B cell (primary cell): ENCODE measurements around the gene ZNF625.

ENCODE experiments used
- EZH2 ChIP-seq: IDR thresholded peaks from 2 replicates; pipeline ENCODE4 v1.6.1; 2012; ENCODE audit warnings: borderline replicate concordance, low read depth, mild to moderate bottlenecking, moderate library complexity, low read length; ENCODE audit not compliant: insufficient read depth, poor library complexity, severe bottlenecking
- TF ChIP-seq, protein P1 (sequence below): fragments of 200-600 bp; IDR thresholded peaks from one replicate; pipeline ENCODE4 v1.8.0; 2022; ENCODE audit warnings: antibody characterized with exemption, mild to moderate bottlenecking

DNA sequence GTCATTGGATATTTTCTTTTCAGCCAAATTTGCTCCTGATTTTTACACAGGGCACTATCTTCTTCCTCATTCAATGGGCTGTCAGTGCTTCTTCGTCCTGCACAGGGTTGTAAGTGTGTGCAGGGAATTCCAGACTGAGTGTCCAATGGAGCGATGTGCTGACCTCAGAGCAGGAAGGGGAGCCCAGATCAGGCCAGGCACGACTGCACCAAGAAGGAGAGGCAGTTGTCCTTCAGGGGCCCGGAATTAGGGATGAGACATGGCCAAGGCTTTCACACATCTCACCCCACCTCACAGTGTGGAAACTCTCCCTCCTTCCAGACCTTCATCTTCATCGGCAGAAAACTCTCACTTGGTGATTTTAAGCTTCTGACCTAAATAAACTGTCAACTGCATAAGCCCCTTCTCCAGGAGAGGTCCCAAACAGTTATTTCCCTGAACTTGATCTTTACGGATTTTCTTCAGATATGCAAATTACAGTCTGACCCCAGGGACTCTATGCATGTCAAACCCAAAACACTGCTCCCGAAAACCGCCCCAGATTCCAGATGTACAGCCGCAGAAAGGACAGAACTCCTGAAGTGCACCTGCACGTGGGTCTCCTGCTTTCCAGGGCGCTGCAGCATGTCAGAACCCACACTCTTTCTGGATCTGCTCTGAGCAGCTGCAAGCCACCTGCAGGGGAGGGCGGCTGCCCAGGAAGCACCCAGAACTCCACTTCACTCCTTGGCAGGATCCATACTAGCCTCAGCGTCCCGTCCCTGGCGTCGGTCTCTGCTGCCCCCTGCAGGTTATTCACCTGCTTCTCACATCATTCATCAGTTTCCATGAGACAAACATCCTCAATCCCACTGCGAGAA, 15.8 kb downstream of the ZNF625 start:
- TF ChIP-seq, protein P1, sequence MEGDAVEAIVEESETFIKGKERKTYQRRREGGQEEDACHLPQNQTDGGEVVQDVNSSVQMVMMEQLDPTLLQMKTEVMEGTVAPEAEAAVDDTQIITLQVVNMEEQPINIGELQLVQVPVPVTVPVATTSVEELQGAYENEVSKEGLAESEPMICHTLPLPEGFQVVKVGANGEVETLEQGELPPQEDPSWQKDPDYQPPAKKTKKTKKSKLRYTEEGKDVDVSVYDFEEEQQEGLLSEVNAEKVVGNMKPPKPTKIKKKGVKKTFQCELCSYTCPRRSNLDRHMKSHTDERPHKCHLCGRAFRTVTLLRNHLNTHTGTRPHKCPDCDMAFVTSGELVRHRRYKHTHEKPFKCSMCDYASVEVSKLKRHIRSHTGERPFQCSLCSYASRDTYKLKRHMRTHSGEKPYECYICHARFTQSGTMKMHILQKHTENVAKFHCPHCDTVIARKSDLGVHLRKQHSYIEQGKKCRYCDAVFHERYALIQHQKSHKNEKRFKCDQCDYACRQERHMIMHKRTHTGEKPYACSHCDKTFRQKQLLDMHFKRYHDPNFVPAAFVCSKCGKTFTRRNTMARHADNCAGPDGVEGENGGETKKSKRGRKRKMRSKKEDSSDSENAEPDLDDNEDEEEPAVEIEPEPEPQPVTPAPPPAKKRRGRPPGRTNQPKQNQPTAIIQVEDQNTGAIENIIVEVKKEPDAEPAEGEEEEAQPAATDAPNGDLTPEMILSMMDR, result peak; percentile 97
- TF ChIP-seq EZH2, result no peak
